Testis (tissue), 2 donors: ENCODE results near the gene PTPA.

ENCODE experiments used
- CTCF ChIP-seq, 3 experiments: fragments of 450-650 bp in 2 of 3; fragments of 200-600 bp in 1 of 3; sonication (generic) in 1 of 3; IDR thresholded peaks; one replicate each; pipeline ENCODE4 v1.5.1; 2016 to 2019; ENCODE audit warnings: antibody characterized with exemption in 3 of 3, mild to moderate bottlenecking in 2 of 3, moderate library complexity in 1 of 3
- POLR2A ChIP-seq: fragments of 450-650 bp; IDR thresholded peaks from one replicate; pipeline ENCODE4 v1.6.1; 2017; ENCODE audit warnings: antibody characterized with exemption, mild to moderate bottlenecking, moderate library complexity

GRCh38 chr9:129131300-129132145 is 20.3 kb downstream of the PTPA start:
- TF ChIP-seq CTCF (IDR thresholded peaks at IDR 0.05) (peak; percentile 94 to 95 (median 95)), POLR2A (no peak)
